Measurements from ENCODE around the gene CDH23.
A peak's percentile ranks its signal among the peaks of the same experiment; 100 is the strongest.

The CDH23 gene

DNA sequence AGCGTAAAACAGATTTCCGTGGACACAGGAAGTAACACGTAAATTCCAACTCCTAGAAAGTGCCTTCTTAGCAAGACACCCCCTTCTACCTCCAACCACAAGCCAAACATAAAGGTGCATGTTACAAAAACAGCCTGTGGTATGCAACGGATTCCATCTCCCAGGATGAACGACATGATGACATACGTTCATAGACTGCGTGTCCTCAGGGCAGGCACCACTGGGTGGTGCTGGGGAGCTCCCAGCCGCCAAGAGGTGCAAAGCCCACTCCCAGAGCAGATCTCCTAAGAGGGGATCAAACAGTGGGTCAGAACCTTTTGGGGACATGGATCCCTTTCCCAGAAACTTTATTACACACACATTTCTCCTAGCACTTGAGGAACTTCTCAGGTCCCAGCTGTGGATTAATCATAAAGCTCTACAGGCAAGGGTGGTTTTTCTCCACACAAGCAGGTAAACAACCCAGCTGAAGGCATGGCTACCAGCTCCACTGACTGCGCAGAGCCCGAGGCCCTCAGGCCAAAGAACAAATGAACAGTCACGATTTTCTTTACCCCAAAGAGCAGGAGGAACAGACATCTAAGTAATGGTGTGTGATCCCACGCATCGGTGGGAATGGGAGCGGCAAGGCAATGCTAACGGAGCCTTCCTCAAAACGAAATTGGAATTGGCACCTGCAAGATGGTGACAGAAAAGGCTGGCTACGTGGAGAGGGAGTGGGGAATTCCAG is 440.5 kb downstream of the CDH23 start:
- H3K27ac ChIP-seq: no peak overlapping the region
- TF ChIP-seq ZFX (IDR thresholded peaks at IDR 0.05; ENCODE audit: borderline replicate concordance): no peak
- TF ChIP-seq, protein P1, sequence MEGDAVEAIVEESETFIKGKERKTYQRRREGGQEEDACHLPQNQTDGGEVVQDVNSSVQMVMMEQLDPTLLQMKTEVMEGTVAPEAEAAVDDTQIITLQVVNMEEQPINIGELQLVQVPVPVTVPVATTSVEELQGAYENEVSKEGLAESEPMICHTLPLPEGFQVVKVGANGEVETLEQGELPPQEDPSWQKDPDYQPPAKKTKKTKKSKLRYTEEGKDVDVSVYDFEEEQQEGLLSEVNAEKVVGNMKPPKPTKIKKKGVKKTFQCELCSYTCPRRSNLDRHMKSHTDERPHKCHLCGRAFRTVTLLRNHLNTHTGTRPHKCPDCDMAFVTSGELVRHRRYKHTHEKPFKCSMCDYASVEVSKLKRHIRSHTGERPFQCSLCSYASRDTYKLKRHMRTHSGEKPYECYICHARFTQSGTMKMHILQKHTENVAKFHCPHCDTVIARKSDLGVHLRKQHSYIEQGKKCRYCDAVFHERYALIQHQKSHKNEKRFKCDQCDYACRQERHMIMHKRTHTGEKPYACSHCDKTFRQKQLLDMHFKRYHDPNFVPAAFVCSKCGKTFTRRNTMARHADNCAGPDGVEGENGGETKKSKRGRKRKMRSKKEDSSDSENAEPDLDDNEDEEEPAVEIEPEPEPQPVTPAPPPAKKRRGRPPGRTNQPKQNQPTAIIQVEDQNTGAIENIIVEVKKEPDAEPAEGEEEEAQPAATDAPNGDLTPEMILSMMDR (IDR thresholded peaks at IDR 0.05): peak; percentile 18

DNA sequence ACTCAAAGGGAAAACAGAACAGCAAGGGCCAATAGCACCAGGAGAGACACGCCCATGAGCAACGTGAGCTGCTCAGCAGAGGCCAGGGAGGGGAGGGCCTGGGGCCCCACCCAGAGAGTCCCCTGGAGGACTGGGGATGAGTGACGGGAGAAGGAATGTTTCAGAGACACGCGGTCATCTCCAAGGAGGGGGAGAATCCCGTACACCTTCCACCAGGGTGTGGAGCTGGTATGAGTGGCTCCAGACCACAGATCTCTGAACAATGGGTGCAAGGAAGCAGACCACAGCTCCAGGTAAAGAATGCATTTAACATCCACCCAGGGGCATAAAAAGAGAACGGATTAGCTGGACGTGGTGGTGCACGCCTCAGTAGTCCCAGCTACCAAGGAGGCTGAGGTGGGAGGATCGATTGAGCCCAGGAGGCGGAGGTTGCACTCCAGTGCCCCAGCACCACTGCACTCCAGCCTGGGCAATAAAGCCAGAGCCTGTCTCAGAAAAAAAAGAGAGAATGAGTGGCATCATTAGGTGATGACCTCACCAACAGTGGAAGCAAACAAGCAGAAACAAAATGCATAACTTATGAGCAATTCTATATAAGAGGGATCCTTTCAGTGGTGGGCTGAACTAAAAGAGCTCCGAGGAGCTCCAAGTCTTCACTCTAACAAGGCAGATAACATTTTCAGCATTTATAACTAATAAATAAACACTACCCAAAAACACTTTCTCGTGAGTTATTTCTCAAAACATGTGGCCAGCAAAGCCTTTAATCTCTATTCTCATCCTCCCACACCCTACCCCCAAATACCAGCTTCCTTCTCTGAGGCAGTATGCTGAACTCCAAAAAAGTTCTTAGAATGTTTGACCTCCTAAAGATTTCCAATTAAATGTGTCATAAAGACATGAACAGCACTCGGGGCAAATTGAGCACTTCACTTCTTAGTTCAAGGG is 441.8 kb downstream of the CDH23 start:
- TF ChIP-seq ZFX (IDR thresholded peaks at IDR 0.05; ENCODE audit: borderline replicate concordance): no peak
- TF ChIP-seq, protein P1 (IDR thresholded peaks at IDR 0.05): no peak
- H3K27ac ChIP-seq: no peak overlapping the region

DNA sequence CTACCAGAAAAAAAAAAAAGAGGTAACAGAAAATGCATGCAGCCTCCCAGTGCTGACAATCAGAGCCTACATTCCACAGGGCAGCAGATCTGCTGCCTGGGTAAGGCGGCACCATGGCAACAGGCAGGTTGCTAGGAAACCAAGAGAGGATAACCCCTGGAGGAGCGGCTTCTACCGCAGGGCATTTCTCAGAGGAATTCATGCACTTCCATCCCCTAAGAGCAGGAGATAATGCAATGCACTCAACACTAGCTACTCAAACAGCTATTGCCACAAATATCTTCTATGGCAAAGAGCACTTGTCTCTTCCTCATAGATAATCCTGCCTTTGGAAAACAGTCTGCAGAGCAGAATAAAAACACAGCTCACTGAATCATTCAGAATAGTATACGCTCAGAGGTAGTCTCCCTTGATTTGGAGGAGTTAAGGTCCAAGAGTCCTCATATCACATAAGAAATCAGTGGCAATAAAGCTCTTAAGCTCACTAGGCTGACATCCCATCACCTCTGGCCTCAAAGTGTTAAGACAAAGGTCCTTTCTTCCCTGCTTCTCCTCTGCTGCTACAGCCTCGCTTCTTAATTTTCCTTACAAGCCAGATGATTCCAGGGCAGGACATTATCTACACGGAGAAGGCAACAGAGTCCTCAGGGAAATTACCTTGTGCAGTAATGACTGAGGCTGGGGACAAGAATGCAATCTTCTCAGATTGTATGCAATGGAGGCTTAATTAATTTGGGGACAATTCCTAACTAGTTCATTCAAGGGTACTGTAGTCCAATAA is 443.6 kb downstream of the CDH23 start:
- no peak overlapping the region for H3K27ac ChIP-seq
- no peak for TF ChIP-seq ZFX (IDR thresholded peaks at IDR 0.05; ENCODE audit: borderline replicate concordance)
- TF ChIP-seq, protein P1 (IDR thresholded peaks at IDR 0.05): no peak

DNA sequence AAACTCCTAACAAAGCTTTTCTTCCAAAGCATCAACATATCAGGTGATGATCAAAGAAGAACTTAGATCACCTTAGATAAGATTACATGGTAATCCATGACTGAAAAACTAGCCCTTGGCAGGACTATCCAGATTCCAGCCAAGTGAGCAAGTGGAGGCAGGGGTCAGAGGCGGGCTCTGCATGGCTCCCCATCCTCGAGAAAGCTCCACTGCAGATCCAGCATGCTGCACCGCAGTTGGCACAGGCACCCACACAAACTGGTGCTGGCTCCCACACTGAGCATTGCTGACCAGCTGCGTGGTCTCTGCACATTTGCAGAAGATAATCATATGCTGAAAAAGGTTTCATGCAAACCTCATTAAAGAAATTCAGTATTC is 444.2 kb downstream of the CDH23 start:
- no peak for TF ChIP-seq ZFX (IDR thresholded peaks at IDR 0.05; ENCODE audit: borderline replicate concordance)
- TF ChIP-seq, protein P1 (IDR thresholded peaks at IDR 0.05): no peak
- H3K27ac ChIP-seq: no peak overlapping the region

DNA sequence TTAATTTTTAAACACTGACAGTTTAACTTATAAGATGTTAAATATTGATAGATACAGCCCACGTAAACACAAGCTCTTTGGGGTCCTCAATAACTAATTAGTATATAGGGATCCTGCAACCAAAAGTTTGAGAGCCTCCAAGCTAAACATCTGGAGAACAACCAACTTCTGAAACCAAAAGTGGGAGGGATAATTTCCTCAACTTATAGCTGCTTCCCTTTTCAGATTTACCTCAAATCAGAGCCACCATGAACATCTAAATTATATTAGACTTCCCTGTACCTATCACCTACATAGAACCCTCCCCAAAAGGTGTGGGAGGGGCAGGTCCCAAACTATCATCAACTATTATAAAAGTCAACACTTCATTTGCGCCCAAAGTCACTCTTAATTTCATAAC is 445.7 kb downstream of the CDH23 start:
- no peak overlapping the region for H3K27ac ChIP-seq
- TF ChIP-seq ZFX (IDR thresholded peaks at IDR 0.05; ENCODE audit: borderline replicate concordance): no peak
- TF ChIP-seq, protein P1 (IDR thresholded peaks at IDR 0.05): no peak

GRCh38 chr10:71842856-71843686 is 446.4 kb downstream of the CDH23 start:
- H3K27ac ChIP-seq: no peak overlapping the region
- TF ChIP-seq, protein P1 (IDR thresholded peaks at IDR 0.05): no peak
- TF ChIP-seq ZFX (IDR thresholded peaks at IDR 0.05; ENCODE audit: borderline replicate concordance): no peak

All from 22Rv1 (cell line).